Activated T-helper 2 cell treated with anti-CD3 and anti-CD28 coated beads, Interferon-gamma antibody, Interleukin-2, Interleukin-4, amounts not matched to agents 10 μg/mL and 5 μg/mL and 100 μg/mL, durations not matched to agents 14 hours and 24 hours and 36 hours (primary cell): Measurements from ENCODE around the gene RNF141. TPM values are rescaled to one million over a fixed set of nuclear protein-coding genes. Genes with fewer than 3 reads are reported as not detected.
A peak's percentile ranks its signal among the peaks of the same experiment; 100 is the strongest.

ENCODE experiments used
- DNase-seq: peaks from one replicate; pipeline ENCODE4 v3.0.0; 2021; ENCODE audit warnings: low spot score
- H3K27ac Mint-ChIP-seq: one replicate; pipeline ENCODE4 v1.8.0; 2021; ENCODE audit warnings: mixed read lengths
- H3K27me3 Mint-ChIP-seq: one replicate; pipeline ENCODE4 v1.8.0; 2021; ENCODE audit warnings: low read depth, mixed read lengths
- H3K36me3 Mint-ChIP-seq: one replicate; pipeline ENCODE4 v1.8.0; 2021; ENCODE audit warnings: low read depth, mixed read lengths
- H3K4me1 Mint-ChIP-seq: one replicate; pipeline ENCODE4 v1.8.0; 2021; ENCODE audit warnings: low read depth, mixed read lengths
- H3K4me3 Mint-ChIP-seq: one replicate; pipeline ENCODE4 v1.8.0; 2021; ENCODE audit warnings: low read depth, mild to moderate bottlenecking, moderate library complexity, mixed read lengths
- H3K9me3 Mint-ChIP-seq: one replicate; pipeline ENCODE4 v1.8.0; 2021; ENCODE audit warnings: mixed read lengths
- intact Hi-C: fragments of 100-400 bp; cut with micrococcal nuclease; formaldehyde crosslinking; loops from one replicate; pipeline ENCODE4 v1.15.1; 2023
- total RNA-seq: library from RNA; stranded (reverse); gene quantifications from 2 replicates; pipeline ENCODE4 v1.2.3, GENCODE V29; 2022

Gene RNF141
- total RNA-seq, 1 donor from 2014 or later: 13.2 TPM

GRCh38 chr11:10478066-10478465 is 62.9 kb downstream of the RNF141 start:
- Mint-ChIP-seq H3K36me3 (peaks cover 57% of the 10 kb centered on the region), H3K27me3 (no peaks in the 10 kb centered on the region), H3K9me3 (no peaks in the 10 kb centered on the region), H3K4me3 (no peak overlapping the region), H3K4me1 (peaks cover 5% of the 10 kb centered on the region), H3K27ac (no peak overlapping the region)
- intact Hi-C loops: no loop called here
- no peak for DNase-seq

GRCh38 chr11:10477690-10478046 is 63.3 kb downstream of the RNF141 start:
- DNase-seq: no peak
- intact Hi-C loops: no loop called here
- Mint-ChIP-seq H3K4me3 (no peak overlapping the region), H3K9me3 (no peaks in the 10 kb centered on the region), H3K27ac (no peak overlapping the region), H3K36me3 (peaks cover 57% of the 10 kb centered on the region), H3K27me3 (no peaks in the 10 kb centered on the region), H3K4me1 (peaks cover 5% of the 10 kb centered on the region)

- intact Hi-C loops: no loop called here
- no peaks in the 10 kb centered on the region for H3K9me3 Mint-ChIP-seq
- no peak overlapping the region for H3K4me3 Mint-ChIP-seq
- peaks cover 58% of the 10 kb centered on the region for H3K36me3 Mint-ChIP-seq
- H3K27ac Mint-ChIP-seq: peak overlapping the region; percentile 43
- H3K4me1 Mint-ChIP-seq: peaks cover 5% of the 10 kb centered on the region
- DNase-seq: no peak
- no peaks in the 10 kb centered on the region for H3K27me3 Mint-ChIP-seq
These were observed 63.9 kb downstream of the RNF141 start for GRCh38 chr11:10476927-10477689.

DNA sequence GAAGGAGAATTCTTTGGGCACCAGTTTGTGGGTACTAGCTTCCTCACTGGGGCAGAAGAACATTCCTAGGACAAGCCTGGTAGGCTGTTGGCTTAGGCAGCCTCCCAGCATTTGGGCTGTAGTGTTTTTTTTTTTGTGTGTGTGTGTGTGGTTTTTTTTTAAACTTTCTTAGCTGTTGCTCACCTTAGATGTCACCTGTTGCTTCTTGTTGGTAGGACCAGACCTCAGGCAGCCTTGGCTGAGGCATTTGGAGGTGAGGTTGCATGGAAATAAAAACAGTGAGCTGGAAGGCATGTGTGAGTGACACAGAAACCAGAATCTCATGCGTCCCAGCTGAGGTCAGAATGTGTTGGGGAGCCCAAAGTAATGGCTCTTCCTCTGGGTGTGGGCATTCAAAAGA is 64.6 kb downstream of the RNF141 start:
- H3K4me1 Mint-ChIP-seq: peaks cover 5% of the 10 kb centered on the region
- H3K27me3 Mint-ChIP-seq: no peaks in the 10 kb centered on the region
- intact Hi-C loops: no loop called here
- DNase-seq: no peak
- no peak overlapping the region for H3K4me3 Mint-ChIP-seq
- no peak overlapping the region for H3K27ac Mint-ChIP-seq
- peaks cover 57% of the 10 kb centered on the region for H3K36me3 Mint-ChIP-seq
- H3K9me3 Mint-ChIP-seq: no peaks in the 10 kb centered on the region

- no peak for DNase-seq
- peaks cover 5% of the 10 kb centered on the region for H3K4me1 Mint-ChIP-seq
- H3K9me3 Mint-ChIP-seq: peaks cover 9% of the 10 kb centered on the region
- no peaks in the 10 kb centered on the region for H3K27me3 Mint-ChIP-seq
- peaks cover 51% of the 10 kb centered on the region for H3K36me3 Mint-ChIP-seq
- intact Hi-C loops: no loop called here
- no peak overlapping the region for H3K27ac Mint-ChIP-seq
- no peak overlapping the region for H3K4me3 Mint-ChIP-seq
These were observed 66.4 kb downstream of the RNF141 start for GRCh38 chr11:10474551-10474950.

DNA sequence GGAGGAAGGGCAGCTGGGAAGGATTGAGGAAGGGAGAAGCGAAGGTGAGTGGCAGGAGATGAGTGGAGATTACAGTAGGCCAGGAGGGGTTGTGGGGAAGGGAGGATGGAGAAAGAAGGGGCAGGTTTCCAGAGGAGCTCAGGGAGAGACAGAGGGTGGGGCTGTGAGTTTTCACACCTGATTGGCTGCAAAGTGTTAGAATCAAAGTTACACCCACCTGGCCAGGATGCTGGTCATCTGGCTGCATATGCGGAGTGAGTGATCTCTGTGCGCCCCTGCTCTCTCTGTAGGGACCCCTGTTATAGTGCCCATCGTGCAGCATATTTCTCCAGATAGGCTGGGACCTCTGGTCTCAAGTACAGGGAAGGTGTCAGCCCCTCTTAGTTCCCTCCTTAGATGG is 67.6 kb downstream of the RNF141 start:
- H3K9me3 Mint-ChIP-seq: peaks cover 21% of the 10 kb centered on the region
- H3K27ac Mint-ChIP-seq: no peak overlapping the region
- H3K36me3 Mint-ChIP-seq: peaks cover 58% of the 10 kb centered on the region
- peaks cover 9% of the 10 kb centered on the region for H3K4me1 Mint-ChIP-seq
- no peaks in the 10 kb centered on the region for H3K27me3 Mint-ChIP-seq
- no peak overlapping the region for H3K4me3 Mint-ChIP-seq
- intact Hi-C loops: no loop called here
- no peak for DNase-seq

DNA sequence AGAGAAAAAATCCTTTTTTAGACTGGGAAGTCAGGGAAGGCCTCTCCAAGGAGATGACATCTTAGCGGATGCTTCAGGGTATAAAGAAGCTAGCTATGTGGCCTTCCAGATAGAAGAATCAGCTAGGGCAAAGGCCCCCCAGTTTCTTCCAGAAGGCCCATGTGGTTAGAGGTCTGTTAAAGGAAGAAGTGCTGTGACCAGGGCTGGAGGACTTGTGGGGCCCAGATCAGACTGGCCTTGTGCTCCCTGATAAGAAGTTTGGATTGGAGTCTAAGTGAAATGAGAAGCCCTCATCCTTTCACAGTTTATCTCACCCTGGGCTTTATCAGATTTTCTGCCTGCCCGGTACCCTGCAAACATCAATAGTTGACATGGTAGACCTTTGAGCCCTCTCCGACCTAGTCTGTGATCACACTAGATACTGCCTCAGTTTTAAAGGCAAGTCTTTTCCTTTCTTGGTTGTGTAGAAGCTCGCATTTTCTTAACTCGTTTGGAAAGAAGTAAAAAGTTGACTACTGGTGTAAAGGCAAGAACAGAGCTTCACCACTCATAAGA is 78.2 kb downstream of the RNF141 start:
- Mint-ChIP-seq H3K4me3 (no peak overlapping the region), H3K27me3 (no peaks in the 10 kb centered on the region), H3K9me3 (peaks cover 15% of the 10 kb centered on the region), H3K4me1 (peaks cover 25% of the 10 kb centered on the region), H3K36me3 (peaks cover 76% of the 10 kb centered on the region), H3K27ac (no peak overlapping the region)
- intact Hi-C loops: no loop called here
- no peak for DNase-seq

Other genes starting within 250 kb of the RNF141 start
- 4.2 and 4.9 TPM in 2 replicates for gene SBF2, start 247.0 kb downstream of the RNF141 start, total RNA-seq
- 2.3 and 3.5 TPM in 2 replicates for gene ADM, start 236.1 kb downstream of the RNF141 start, total RNA-seq
- 24.8 and 26.1 TPM in 2 replicates for gene AMPD3, start 85.9 kb downstream of the RNF141 start, total RNA-seq
- not detected in 2 replicates for gene LYVE1, start 27.5 kb upstream of the RNF141 start, total RNA-seq
- gene IRAG1, start 152.6 kb upstream of the RNF141 start, total RNA-seq: not detected in 2 replicates
- gene CTR9, start 210.1 kb upstream of the RNF141 start, total RNA-seq: 41.5 and 43.5 TPM in 2 replicates